GM23338 (cell line): ENCODE measurements around the gene FNDC3B. TPM values are rescaled to one million over a fixed set of nuclear protein-coding genes. Genes with fewer than 3 reads are reported as not detected.

ENCODE experiments used
- ATAC-seq: fragments of 200-7000 bp; cut with Tn5 transposase; 3 replicates; pipeline ENCODE4 v1.9.1; 2020
- DNase-seq: peaks from one replicate; pipeline ENCODE4 v3.0.0-alpha.2; 2015; ENCODE audit warnings: low spot score
- H2AFZ ChIP-seq: fragments of 200-600 bp; sonication (generic); 2 replicates; pipeline ENCODE4 v1.8.0; 2016; ENCODE audit warnings: antibody characterized with exemption, mild to moderate bottlenecking, moderate library complexity
- H3F3A ChIP-seq: fragments of 200-600 bp; sonication (generic); replicated peaks from 2 replicates; pipeline ENCODE4 v1.8.0; 2017; ENCODE audit warnings: antibody characterized with exemption, mixed run types, low read depth
- H3K27ac ChIP-seq: fragments of 200-600 bp; sonication (generic); 2 replicates; pipeline ENCODE4 v1.6.1; 2016; ENCODE audit warnings: low read depth
- H3K27me3 ChIP-seq: fragments of 200-600 bp; sonication (generic); 2 replicates; pipeline ENCODE4 v1.8.0; 2016; ENCODE audit warnings: mild to moderate bottlenecking, mixed run types, moderate library complexity; ENCODE audit not compliant: insufficient read depth
- H3K36me3 ChIP-seq: fragments of 200-600 bp; sonication (generic); 2 replicates; pipeline ENCODE4 v1.8.0; 2016; ENCODE audit warnings: mild to moderate bottlenecking; ENCODE audit not compliant: insufficient read depth
- H3K4me1 ChIP-seq: fragments of 200-600 bp; sonication (generic); 2 replicates; pipeline ENCODE4 v1.8.0; 2016; ENCODE audit warnings: mild to moderate bottlenecking, moderate library complexity; ENCODE audit not compliant: insufficient read depth
- H3K4me2 ChIP-seq: fragments of 200-600 bp; sonication (generic); 2 replicates; pipeline ENCODE4 v1.7.1; 2017; ENCODE audit warnings: mixed run types
- H3K4me3 ChIP-seq: fragments of 200-600 bp; sonication (generic); 2 replicates; pipeline ENCODE4 v1.6.1; 2016; ENCODE audit warnings: mixed run types
- H3K79me2 ChIP-seq: fragments of 200-600 bp; sonication (generic); replicated peaks from 2 replicates; pipeline ENCODE4 v1.8.0; 2017; ENCODE audit warnings: mild to moderate bottlenecking; ENCODE audit not compliant: insufficient read depth
- H3K9me2 ChIP-seq: fragments of 200-600 bp; sonication (generic); 2 replicates; pipeline ENCODE4 v1.8.0; 2017; ENCODE audit not compliant: insufficient read depth
- H4K20me1 ChIP-seq: fragments of 200-600 bp; sonication (generic); replicated peaks from 2 replicates; pipeline ENCODE4 v1.8.0; 2017; ENCODE audit warnings: mild to moderate bottlenecking; ENCODE audit not compliant: insufficient read depth
- H3K27ac Mint-ChIP-seq: 2 replicates; pipeline ENCODE4 v1.8.0; 2020; ENCODE audit warnings: inconsistent platforms, mild to moderate bottlenecking, moderate library complexity, mixed read lengths
- H3K27me3 Mint-ChIP-seq: 3 replicates; pipeline ENCODE4 v1.8.0; 2022; ENCODE audit warnings: low read depth, mild to moderate bottlenecking, moderate library complexity, mixed read lengths, inconsistent platforms; ENCODE audit not compliant: insufficient read depth, poor library complexity
- H3K36me3 Mint-ChIP-seq: 3 replicates; pipeline ENCODE4 v1.8.0; 2021; ENCODE audit warnings: low read depth, mild to moderate bottlenecking, inconsistent platforms, moderate library complexity, mixed read lengths
- H3K4me1 Mint-ChIP-seq: 3 replicates; pipeline ENCODE4 v1.8.0; 2020; ENCODE audit warnings: mild to moderate bottlenecking, inconsistent platforms, mixed read lengths
- H3K4me3 Mint-ChIP-seq: 3 replicates; pipeline ENCODE4 v1.8.0; 2021; ENCODE audit warnings: moderate library complexity, mild to moderate bottlenecking, inconsistent platforms, mixed read lengths
- H3K9me3 Mint-ChIP-seq: 3 replicates; pipeline ENCODE4 v1.8.0; 2020; ENCODE audit warnings: moderate library complexity, mild to moderate bottlenecking, inconsistent platforms, mixed read lengths
- CREB1 ChIP-seq: fragments of 250-450 bp; sonication (Bioruptor Pico); IDR thresholded peaks from 2 replicates; pipeline ENCODE4 v1.5.0; 2020; ENCODE audit warnings: low read depth, mild to moderate bottlenecking, moderate library complexity
- EZH2 ChIP-seq: fragments of 200-600 bp; sonication (generic); IDR thresholded peaks from one replicate; pipeline ENCODE4 v1.8.0; 2017; ENCODE audit warnings: antibody characterized with exemption, mild to moderate bottlenecking, low read depth; ENCODE audit not compliant: unreplicated experiment
- EZH2phosphoT487 ChIP-seq: fragments of 200-600 bp; sonication (generic); IDR thresholded peaks from one replicate; pipeline ENCODE4 v1.8.1; 2018; ENCODE audit warnings: antibody characterized with exemption; ENCODE audit not compliant: unreplicated experiment
- JUNB ChIP-seq: IDR thresholded peaks from one replicate; pipeline ENCODE4 v1.6.1; 2016; ENCODE audit warnings: antibody characterized with exemption; ENCODE audit not compliant: unreplicated experiment
- NANOG ChIP-seq: IDR thresholded peaks from 2 replicates; pipeline ENCODE4 v1.6.1; 2016; ENCODE audit warnings: antibody characterized with exemption, borderline replicate concordance
- STAT1 ChIP-seq: IDR thresholded peaks from one replicate; pipeline ENCODE4 v1.6.1; 2016; ENCODE audit warnings: antibody characterized with exemption; ENCODE audit not compliant: unreplicated experiment
- ZNF114 ChIP-seq: fragments of 250-450 bp; sonication (Bioruptor Pico); IDR thresholded peaks from 2 replicates; pipeline ENCODE4 v1.5.0; 2020; ENCODE audit warnings: mild to moderate bottlenecking, moderate library complexity
- ZNF331 ChIP-seq: fragments of 250-450 bp; sonication (Bioruptor Pico); IDR thresholded peaks from 2 replicates; pipeline ENCODE4 v1.5.0; 2020; ENCODE audit warnings: low read depth, mild to moderate bottlenecking, moderate library complexity
- polyA plus RNA-seq: library from polyadenylated mRNA; unstranded; fragments of >200 nt; fragmentation: Nextera tagmentation; extraction: Ambion mirVana; gene quantifications from 2 replicates; pipeline ENCODE4 v1.2.1, GENCODE V29; 2016
- total RNA-seq: library from RNA; depleted of rRNA; stranded (reverse); fragments of >200 nt; shearing (Covaris generic); gene quantifications from 2 replicates; pipeline ENCODE4 v1.2.3, GENCODE V29; 2014
- TF ChIP-seq, protein P1 (sequence below), 2 experiments: fragments of 200-600 bp in 1 of 2; sonication (generic) in 1 of 2; conservative IDR thresholded peaks; 2 replicates each; pipeline versions ENCODE4 v1.5.1 to v1.6.1; 2016 to 2017; ENCODE audit warnings: antibody characterized with exemption in 2 of 2, low read depth in 2 of 2, mild to moderate bottlenecking in 2 of 2, moderate library complexity in 1 of 2
- TF ChIP-seq, protein P2 (sequence below): IDR thresholded peaks from one replicate; pipeline ENCODE4 v1.6.1; 2018; ENCODE audit warnings: antibody characterized with exemption; ENCODE audit not compliant: unreplicated experiment
- TF ChIP-seq, protein P3 (sequence below): fragments of 250-450 bp; sonication (Bioruptor Pico); IDR thresholded peaks from 2 replicates; pipeline ENCODE4 v1.5.0; 2020; ENCODE audit warnings: mild to moderate bottlenecking, moderate library complexity
- TF ChIP-seq, protein P4 (sequence below): IDR thresholded peaks from 2 replicates; pipeline ENCODE4 v1.6.1; 2016; ENCODE audit warnings: antibody characterized with exemption

FNDC3B gene
- total and polyA plus RNA-seq, 2 experiments from 2014 or later = 19.1 to 55.4 TPM

DNA sequence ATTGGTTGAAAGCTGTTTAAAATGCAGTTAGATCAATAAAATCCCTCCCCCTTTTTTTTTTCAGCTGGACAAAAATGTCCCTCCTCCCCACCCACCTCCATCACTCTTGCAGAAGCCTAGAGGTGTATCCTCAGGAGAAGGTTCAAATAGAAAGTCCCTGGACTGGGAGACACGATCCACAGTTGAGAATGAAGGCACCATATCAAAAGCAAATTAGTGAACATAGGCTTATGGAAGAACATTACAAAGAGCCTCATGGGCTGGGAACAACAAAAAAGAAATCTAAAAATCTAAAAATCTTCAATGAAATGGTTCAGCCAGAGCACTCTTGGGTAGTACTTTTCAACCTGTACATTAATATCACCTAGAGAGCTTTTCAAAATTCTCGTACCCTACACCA lies 362.7 kb downstream of the FNDC3B start:
- H3K9me3 Mint-ChIP-seq = peaks cover 5% of the 10 kb centered on the region; the same call in 1 of the 3 replicates
- H3K36me3 Mint-ChIP-seq = peaks cover 26% of the 10 kb centered on the region
- Histone ChIP-seq H3K4me2 (no peak overlapping the region), H3K27me3 (no peaks in the 10 kb centered on the region), H3K9me2 (no peaks in the 10 kb centered on the region), H4K20me1 (no peaks in the 10 kb centered on the region), H3K27ac (no peak overlapping the region), H2AFZ (no peak overlapping the region), H3K4me1 (no peaks in the 10 kb centered on the region), H3K4me3 (no peak overlapping the region), H3K36me3 (no peaks in the 10 kb centered on the region), H3K79me2 (no peaks in the 10 kb centered on the region), H3F3A (no peaks in the 10 kb centered on the region)
- H3K27me3 Mint-ChIP-seq = peaks cover 3% of the 10 kb centered on the region
- TF ChIP-seq, protein P1, sequence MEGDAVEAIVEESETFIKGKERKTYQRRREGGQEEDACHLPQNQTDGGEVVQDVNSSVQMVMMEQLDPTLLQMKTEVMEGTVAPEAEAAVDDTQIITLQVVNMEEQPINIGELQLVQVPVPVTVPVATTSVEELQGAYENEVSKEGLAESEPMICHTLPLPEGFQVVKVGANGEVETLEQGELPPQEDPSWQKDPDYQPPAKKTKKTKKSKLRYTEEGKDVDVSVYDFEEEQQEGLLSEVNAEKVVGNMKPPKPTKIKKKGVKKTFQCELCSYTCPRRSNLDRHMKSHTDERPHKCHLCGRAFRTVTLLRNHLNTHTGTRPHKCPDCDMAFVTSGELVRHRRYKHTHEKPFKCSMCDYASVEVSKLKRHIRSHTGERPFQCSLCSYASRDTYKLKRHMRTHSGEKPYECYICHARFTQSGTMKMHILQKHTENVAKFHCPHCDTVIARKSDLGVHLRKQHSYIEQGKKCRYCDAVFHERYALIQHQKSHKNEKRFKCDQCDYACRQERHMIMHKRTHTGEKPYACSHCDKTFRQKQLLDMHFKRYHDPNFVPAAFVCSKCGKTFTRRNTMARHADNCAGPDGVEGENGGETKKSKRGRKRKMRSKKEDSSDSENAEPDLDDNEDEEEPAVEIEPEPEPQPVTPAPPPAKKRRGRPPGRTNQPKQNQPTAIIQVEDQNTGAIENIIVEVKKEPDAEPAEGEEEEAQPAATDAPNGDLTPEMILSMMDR (conservative IDR thresholded peaks at IDR 0.05; ENCODE audit: low read depth in 2 of 2) = no peak
- TF ChIP-seq NANOG (no peak), CREB1 (no peak), EZH2 (no peak), ZNF114 (CRISPR knock-in tag) (no peak), STAT1 (no peak), ZNF331 (CRISPR knock-in tag) (no peak), JUNB (no peak), EZH2phosphoT487 (no peak)
- TF ChIP-seq, protein P2, sequence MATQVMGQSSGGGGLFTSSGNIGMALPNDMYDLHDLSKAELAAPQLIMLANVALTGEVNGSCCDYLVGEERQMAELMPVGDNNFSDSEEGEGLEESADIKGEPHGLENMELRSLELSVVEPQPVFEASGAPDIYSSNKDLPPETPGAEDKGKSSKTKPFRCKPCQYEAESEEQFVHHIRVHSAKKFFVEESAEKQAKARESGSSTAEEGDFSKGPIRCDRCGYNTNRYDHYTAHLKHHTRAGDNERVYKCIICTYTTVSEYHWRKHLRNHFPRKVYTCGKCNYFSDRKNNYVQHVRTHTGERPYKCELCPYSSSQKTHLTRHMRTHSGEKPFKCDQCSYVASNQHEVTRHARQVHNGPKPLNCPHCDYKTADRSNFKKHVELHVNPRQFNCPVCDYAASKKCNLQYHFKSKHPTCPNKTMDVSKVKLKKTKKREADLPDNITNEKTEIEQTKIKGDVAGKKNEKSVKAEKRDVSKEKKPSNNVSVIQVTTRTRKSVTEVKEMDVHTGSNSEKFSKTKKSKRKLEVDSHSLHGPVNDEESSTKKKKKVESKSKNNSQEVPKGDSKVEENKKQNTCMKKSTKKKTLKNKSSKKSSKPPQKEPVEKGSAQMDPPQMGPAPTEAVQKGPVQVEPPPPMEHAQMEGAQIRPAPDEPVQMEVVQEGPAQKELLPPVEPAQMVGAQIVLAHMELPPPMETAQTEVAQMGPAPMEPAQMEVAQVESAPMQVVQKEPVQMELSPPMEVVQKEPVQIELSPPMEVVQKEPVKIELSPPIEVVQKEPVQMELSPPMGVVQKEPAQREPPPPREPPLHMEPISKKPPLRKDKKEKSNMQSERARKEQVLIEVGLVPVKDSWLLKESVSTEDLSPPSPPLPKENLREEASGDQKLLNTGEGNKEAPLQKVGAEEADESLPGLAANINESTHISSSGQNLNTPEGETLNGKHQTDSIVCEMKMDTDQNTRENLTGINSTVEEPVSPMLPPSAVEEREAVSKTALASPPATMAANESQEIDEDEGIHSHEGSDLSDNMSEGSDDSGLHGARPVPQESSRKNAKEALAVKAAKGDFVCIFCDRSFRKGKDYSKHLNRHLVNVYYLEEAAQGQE = no peak
- TF ChIP-seq, protein P3, sequence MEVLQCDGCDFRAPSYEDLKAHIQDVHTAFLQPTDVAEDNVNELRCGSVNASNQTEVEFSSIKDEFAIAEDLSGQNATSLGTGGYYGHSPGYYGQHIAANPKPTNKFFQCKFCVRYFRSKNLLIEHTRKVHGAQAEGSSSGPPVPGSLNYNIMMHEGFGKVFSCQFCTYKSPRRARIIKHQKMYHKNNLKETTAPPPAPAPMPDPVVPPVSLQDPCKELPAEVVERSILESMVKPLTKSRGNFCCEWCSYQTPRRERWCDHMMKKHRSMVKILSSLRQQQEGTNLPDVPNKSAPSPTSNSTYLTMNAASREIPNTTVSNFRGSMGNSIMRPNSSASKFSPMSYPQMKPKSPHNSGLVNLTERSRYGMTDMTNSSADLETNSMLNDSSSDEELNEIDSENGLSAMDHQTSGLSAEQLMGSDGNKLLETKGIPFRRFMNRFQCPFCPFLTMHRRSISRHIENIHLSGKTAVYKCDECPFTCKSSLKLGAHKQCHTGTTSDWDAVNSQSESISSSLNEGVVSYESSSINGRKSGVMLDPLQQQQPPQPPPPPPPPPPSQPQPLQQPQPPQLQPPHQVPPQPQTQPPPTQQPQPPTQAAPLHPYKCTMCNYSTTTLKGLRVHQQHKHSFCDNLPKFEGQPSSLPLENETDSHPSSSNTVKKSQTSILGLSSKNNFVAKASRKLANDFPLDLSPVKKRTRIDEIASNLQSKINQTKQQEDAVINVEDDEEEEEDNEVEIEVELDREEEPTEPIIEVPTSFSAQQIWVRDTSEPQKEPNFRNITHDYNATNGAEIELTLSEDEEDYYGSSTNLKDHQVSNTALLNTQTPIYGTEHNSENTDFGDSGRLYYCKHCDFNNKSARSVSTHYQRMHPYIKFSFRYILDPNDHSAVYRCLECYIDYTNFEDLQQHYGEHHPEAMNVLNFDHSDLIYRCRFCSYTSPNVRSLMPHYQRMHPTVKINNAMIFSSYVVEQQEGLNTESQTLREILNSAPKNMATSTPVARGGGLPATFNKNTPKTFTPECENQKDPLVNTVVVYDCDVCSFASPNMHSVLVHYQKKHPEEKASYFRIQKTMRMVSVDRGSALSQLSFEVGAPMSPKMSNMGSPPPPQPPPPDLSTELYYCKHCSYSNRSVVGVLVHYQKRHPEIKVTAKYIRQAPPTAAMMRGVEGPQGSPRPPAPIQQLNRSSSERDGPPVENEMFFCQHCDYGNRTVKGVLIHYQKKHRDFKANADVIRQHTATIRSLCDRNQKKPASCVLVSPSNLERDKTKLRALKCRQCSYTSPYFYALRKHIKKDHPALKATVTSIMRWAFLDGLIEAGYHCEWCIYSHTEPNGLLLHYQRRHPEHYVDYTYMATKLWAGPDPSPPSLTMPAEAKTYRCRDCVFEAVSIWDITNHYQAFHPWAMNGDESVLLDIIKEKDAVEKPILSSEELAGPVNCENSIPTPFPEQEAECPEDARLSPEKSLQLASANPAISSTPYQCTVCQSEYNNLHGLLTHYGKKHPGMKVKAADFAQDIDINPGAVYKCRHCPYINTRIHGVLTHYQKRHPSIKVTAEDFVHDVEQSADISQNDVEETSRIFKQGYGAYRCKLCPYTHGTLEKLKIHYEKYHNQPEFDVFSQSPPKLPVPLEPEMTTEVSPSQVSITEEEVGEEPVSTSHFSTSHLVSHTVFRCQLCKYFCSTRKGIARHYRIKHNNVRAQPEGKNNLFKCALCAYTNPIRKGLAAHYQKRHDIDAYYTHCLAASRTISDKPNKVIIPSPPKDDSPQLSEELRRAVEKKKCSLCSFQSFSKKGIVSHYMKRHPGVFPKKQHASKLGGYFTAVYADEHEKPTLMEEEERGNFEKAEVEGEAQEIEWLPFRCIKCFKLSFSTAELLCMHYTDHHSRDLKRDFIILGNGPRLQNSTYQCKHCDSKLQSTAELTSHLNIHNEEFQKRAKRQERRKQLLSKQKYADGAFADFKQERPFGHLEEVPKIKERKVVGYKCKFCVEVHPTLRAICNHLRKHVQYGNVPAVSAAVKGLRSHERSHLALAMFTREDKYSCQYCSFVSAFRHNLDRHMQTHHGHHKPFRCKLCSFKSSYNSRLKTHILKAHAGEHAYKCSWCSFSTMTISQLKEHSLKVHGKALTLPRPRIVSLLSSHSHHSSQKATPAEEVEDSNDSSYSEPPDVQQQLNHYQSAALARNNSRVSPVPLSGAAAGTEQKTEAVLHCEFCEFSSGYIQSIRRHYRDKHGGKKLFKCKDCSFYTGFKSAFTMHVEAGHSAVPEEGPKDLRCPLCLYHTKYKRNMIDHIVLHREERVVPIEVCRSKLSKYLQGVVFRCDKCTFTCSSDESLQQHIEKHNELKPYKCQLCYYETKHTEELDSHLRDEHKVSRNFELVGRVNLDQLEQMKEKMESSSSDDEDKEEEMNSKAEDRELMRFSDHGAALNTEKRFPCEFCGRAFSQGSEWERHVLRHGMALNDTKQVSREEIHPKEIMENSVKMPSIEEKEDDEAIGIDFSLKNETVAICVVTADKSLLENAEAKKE (CRISPR knock-in tag) = no peak
- TF ChIP-seq, protein P4, sequence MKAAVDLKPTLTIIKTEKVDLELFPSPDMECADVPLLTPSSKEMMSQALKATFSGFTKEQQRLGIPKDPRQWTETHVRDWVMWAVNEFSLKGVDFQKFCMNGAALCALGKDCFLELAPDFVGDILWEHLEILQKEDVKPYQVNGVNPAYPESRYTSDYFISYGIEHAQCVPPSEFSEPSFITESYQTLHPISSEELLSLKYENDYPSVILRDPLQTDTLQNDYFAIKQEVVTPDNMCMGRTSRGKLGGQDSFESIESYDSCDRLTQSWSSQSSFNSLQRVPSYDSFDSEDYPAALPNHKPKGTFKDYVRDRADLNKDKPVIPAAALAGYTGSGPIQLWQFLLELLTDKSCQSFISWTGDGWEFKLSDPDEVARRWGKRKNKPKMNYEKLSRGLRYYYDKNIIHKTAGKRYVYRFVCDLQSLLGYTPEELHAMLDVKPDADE = no peak
- no peak overlapping the region for H3K4me3 Mint-ChIP-seq
- DNase-seq (no peak), ATAC-seq (no peak)
- H3K4me1 Mint-ChIP-seq = no peaks in the 10 kb centered on the region
- no peak overlapping the region for H3K27ac Mint-ChIP-seq
